ENCODE results near the gene ZSCAN22. TPM values are rescaled to one million over a fixed set of nuclear protein-coding genes. Genes with fewer than 3 reads are reported as not detected.
"Not testable (repeated sequence)": the region's sequence is repeated elsewhere in the genome, so short reads cannot be mapped to it uniquely, and the experiment has no call there.

Gene ZSCAN22
- total and polyA plus RNA-seq, 2 donors (not counting 1 experiment from before 2014, with no cell fraction given), result 2.8 to 7.1 TPM

GRCh38 chr19:58372311-58373133 is 45.7 kb downstream of the ZSCAN22 start:
- H3K4me3 Mint-ChIP-seq, result no peak overlapping the region
- H3K27ac Mint-ChIP-seq, result no peak overlapping the region
- ChIA-PET CTCF (interaction anchor here (1.1 kb wide), 1 partner anchor 10 kb away, joined by 3 read pairs; the partner anchor contains the start of gene ZNF497), POLR2A (no interaction called here)
- H3K27me3 ChIP-seq (replicated peaks in 1 of 4; ENCODE audit: control extremely low read depth in 1 of 4, control insufficient read depth in 3 of 4, insufficient read depth in 4 of 4, low read length in 3 of 4), result no peaks in the 10 kb centered on the region
- no peaks in the 10 kb centered on the region for H3K4me1 Mint-ChIP-seq
- intact Hi-C loops (cut with micrococcal nuclease), result no loop called here
- H3K9me3 ChIP-seq (ENCODE audit: control extremely low read depth in 1 of 3, control insufficient read depth in 2 of 3, insufficient read depth in 1 of 3, low read length in 2 of 3), result no peaks in the 10 kb centered on the region
- no peak overlapping the region for H3K9ac ChIP-seq (ENCODE audit: low read length)
- ATAC-seq (ENCODE audit: low read depth), result no peak
- no peaks in the 10 kb centered on the region for H3K27me3 Mint-ChIP-seq
- DNase-seq, result no peak
- no peaks in the 10 kb centered on the region for H3K4me1 ChIP-seq (ENCODE audit: control insufficient read depth in 2 of 2, insufficient read depth in 2 of 2, low read length in 2 of 2)
- TF ChIP-seq EZH2 (IDR thresholded peaks at IDR 0.05; ENCODE audit: borderline replicate concordance, insufficient read depth, low read depth, low read length, poor library complexity, severe bottlenecking) (no peak), CTCF (IDR thresholded peaks at IDR 0.05) (no peak)
- no peaks in the 10 kb centered on the region for H3K36me3 ChIP-seq (replicated peaks in 1 of 2; ENCODE audit: control extremely low read depth in 1 of 2, control insufficient read depth in 1 of 2, extremely low read depth in 1 of 2, insufficient read depth in 2 of 2, low read length in 1 of 2)
- no peak overlapping the region for H2AFZ ChIP-seq (ENCODE audit: insufficient read depth, low read depth, low read length, poor library complexity, severe bottlenecking)
- no peak overlapping the region for H3K4me2 ChIP-seq (replicated peaks; ENCODE audit: low read depth, low read length, poor library complexity, severe bottlenecking)
- peaks cover 13% of the 10 kb centered on the region for H3K79me2 ChIP-seq (ENCODE audit: control insufficient read depth, insufficient read depth, low read length)
- no peak overlapping the region for H3K27ac ChIP-seq (ENCODE audit: low read length in 2 of 2)
- no peak overlapping the region for H3K4me3 ChIP-seq (ENCODE audit: control extremely low read depth in 1 of 5, extremely low read depth in 1 of 5, insufficient read depth in 1 of 5, low read depth in 2 of 5, low read length in 4 of 5)
- H4K20me1 ChIP-seq (ENCODE audit: control insufficient read depth, insufficient read depth, low read length, poor library complexity, severe bottlenecking), result no peaks in the 10 kb centered on the region
- WGBS (ENCODE audit: insufficient coverage), result 91% methylated on average over 14 of the region's 15 CpGs
- no peaks in the 10 kb centered on the region for H3K9me3 Mint-ChIP-seq (ENCODE audit: insufficient read depth)

- Mint-ChIP-seq H3K27me3 (no peaks in the 10 kb centered on the region), H3K9me3 (ENCODE audit: insufficient read depth) (no peaks in the 10 kb centered on the region), H3K27ac (no peak overlapping the region), H3K4me1 (peaks cover 2% of the 10 kb centered on the region), H3K4me3 (no peak overlapping the region)
- Histone ChIP-seq H3K4me3 (ENCODE audit: control extremely low read depth in 1 of 5, extremely low read depth in 1 of 5, insufficient read depth in 1 of 5, low read depth in 2 of 5, low read length in 4 of 5) (no peak overlapping the region), H3K79me2 (ENCODE audit: control insufficient read depth, insufficient read depth, low read length) (peaks cover 19% of the 10 kb centered on the region), H2AFZ (ENCODE audit: insufficient read depth, low read depth, low read length, poor library complexity, severe bottlenecking) (no peak overlapping the region), H3K27me3 (replicated peaks in 1 of 4; ENCODE audit: control extremely low read depth in 1 of 4, control insufficient read depth in 3 of 4, insufficient read depth in 4 of 4, low read length in 3 of 4) (no peaks in the 10 kb centered on the region), H3K36me3 (replicated peaks in 1 of 2; ENCODE audit: control extremely low read depth in 1 of 2, control insufficient read depth in 1 of 2, extremely low read depth in 1 of 2, insufficient read depth in 2 of 2, low read length in 1 of 2) (peaks cover 0 to 2% of the 10 kb centered on the region in 2 experiments), H4K20me1 (ENCODE audit: control insufficient read depth, insufficient read depth, low read length, poor library complexity, severe bottlenecking) (no peaks in the 10 kb centered on the region), H3K27ac (ENCODE audit: low read length in 2 of 2) (no peak overlapping the region), H3K4me1 (ENCODE audit: control insufficient read depth in 2 of 2, insufficient read depth in 2 of 2, low read length in 2 of 2) (peaks cover 0 to 4% of the 10 kb centered on the region in 2 donors), H3K4me2 (replicated peaks; ENCODE audit: low read depth, low read length, poor library complexity, severe bottlenecking) (no peak overlapping the region), H3K9ac (ENCODE audit: low read length) (no peak overlapping the region), H3K9me3 (ENCODE audit: control extremely low read depth in 1 of 3, control insufficient read depth in 2 of 3, insufficient read depth in 1 of 3, low read length in 2 of 3) (no peaks in the 10 kb centered on the region)
- DNase-seq, result no peak
- no peak for TF ChIP-seq EZH2 (IDR thresholded peaks at IDR 0.05; ENCODE audit: borderline replicate concordance, insufficient read depth, low read depth, low read length, poor library complexity, severe bottlenecking)
- no peak for TF ChIP-seq CTCF (IDR thresholded peaks at IDR 0.05)
- ChIA-PET CTCF (no interaction called here), POLR2A (no interaction called here)
- WGBS (ENCODE audit: insufficient coverage), result no CpG with 5 or more reads among the region's 4 CpGs
- no peak for ATAC-seq (ENCODE audit: low read depth)
- intact Hi-C loops (cut with micrococcal nuclease), result no loop called here
Observed at GRCh38 chr19:58374200-58374599, 47.4 kb downstream of the ZSCAN22 start.

GRCh38 chr19:58376724-58377123 is 49.9 kb downstream of the ZSCAN22 start:
- H3K27me3 Mint-ChIP-seq; H3K36me3 ChIP-seq (replicated peaks in 1 of 2; ENCODE audit: control extremely low read depth in 1 of 2, control insufficient read depth in 1 of 2, extremely low read depth in 1 of 2, insufficient read depth in 2 of 2, low read length in 1 of 2); H3K27me3 ChIP-seq (replicated peaks in 1 of 4; ENCODE audit: control extremely low read depth in 1 of 4, control insufficient read depth in 3 of 4, insufficient read depth in 4 of 4, low read length in 3 of 4); POLR2A ChIA-PET; H3K27ac ChIP-seq (ENCODE audit: low read length in 2 of 2); H3K9me3 ChIP-seq (ENCODE audit: control extremely low read depth in 1 of 3, control insufficient read depth in 2 of 3, insufficient read depth in 1 of 3, low read length in 2 of 3); intact Hi-C loops (cut with micrococcal nuclease); CTCF ChIA-PET; DNase-seq; ATAC-seq (ENCODE audit: low read depth); H3K27ac Mint-ChIP-seq; H3K4me2 ChIP-seq (replicated peaks; ENCODE audit: low read depth, low read length, poor library complexity, severe bottlenecking); H3K9me3 Mint-ChIP-seq (ENCODE audit: insufficient read depth); H3K4me3 Mint-ChIP-seq; H4K20me1 ChIP-seq (ENCODE audit: control insufficient read depth, insufficient read depth, low read length, poor library complexity, severe bottlenecking); H3K9ac ChIP-seq (ENCODE audit: low read length); H2AFZ ChIP-seq (ENCODE audit: insufficient read depth, low read depth, low read length, poor library complexity, severe bottlenecking); H3K4me3 ChIP-seq (ENCODE audit: control extremely low read depth in 1 of 5, extremely low read depth in 1 of 5, insufficient read depth in 1 of 5, low read depth in 2 of 5, low read length in 4 of 5): not testable (repeated sequence)
- Histone ChIP-seq H3K4me1 (ENCODE audit: control insufficient read depth in 2 of 2, insufficient read depth in 2 of 2, low read length in 2 of 2) (peaks cover 15 to 21% of the 10 kb centered on the region in 2 donors), H3K79me2 (ENCODE audit: control insufficient read depth, insufficient read depth, low read length) (peaks cover 25% of the 10 kb centered on the region)
- H3K4me1 Mint-ChIP-seq, result peaks cover 20% of the 10 kb centered on the region
- WGBS (ENCODE audit: insufficient coverage), result 100% methylated on average over 1 of the region's 7 CpGs

Measured in B cell (primary cell).